ENCODE measurements around the gene PGLYRP2. TPM values are rescaled to one million over a fixed set of nuclear protein-coding genes. Genes with fewer than 3 reads are reported as not detected.

Gene PGLYRP2
- total and polyA plus RNA-seq, 2 of the 13 experiments (the other 11 are each of a cell fraction or from before 2014, with no cell fraction given), result 0.04 to 1.0 TPM

- TF ChIP-seq ZNF414 (CRISPR knock-in tag; IDR thresholded peaks at IDR 0.05) (no peak), ZNF598 (CRISPR knock-in tag; IDR thresholded peaks at IDR 0.05; ENCODE audit: borderline replicate concordance) (no peak), TAF15 (IDR thresholded peaks at IDR 0.05; ENCODE audit: low read depth, low read length, poor library complexity, severe bottlenecking) (no peak), HNRNPH1 (optimal IDR thresholded peaks at IDR 0.05; ENCODE audit: low read depth, low read length) (no peak), ZNF678 (CRISPR knock-in tag; IDR thresholded peaks at IDR 0.05) (no peak), E2F1 (CRISPR knock-in tag; IDR thresholded peaks at IDR 0.05) (no peak), BORCS8-MEF2B (CRISPR knock-in tag; IDR thresholded peaks at IDR 0.05) (no peak), POLR2G (IDR thresholded peaks at IDR 0.05; ENCODE audit: low read depth, low read length) (no peak), KDM3A (CRISPR knock-in tag; IDR thresholded peaks at IDR 0.05; ENCODE audit: low read depth) (no peak), ZBTB8A (CRISPR knock-in tag; IDR thresholded peaks at IDR 0.05; ENCODE audit: borderline replicate concordance, low read depth) (no peak), NFAT5 (CRISPR knock-in tag; IDR thresholded peaks at IDR 0.05) (0 out of 2 replicates have a peak, but pooled peaks have one; percentile 47), HNF1A (IDR thresholded peaks at IDR 0.05; ENCODE audit: low read depth) (no peak), HNF1A (CRISPR knock-in tag; IDR thresholded peaks at IDR 0.05; ENCODE audit: borderline replicate concordance) (no peak)
These were observed 47.2 kb downstream of the PGLYRP2 start (continued) for GRCh38 chr19:15432018-15432494.
